HG02885 (cell line): Measurements from ENCODE around the gene MYBPH.

Experiments used
- ATAC-seq: cut with Tn5 transposase; IDR thresholded peaks from one replicate; pipeline ENCODE4 v1.9.1; 2021; ENCODE audit warnings: mild to moderate bottlenecking; ENCODE audit not compliant: unreplicated experiment, poor library complexity

Gene MYBPH

GRCh38 chr1:203168991-203169390 is 6.6 kb downstream of the MYBPH start:
- ATAC-seq = no peak

GRCh38 chr1:203168256-203168786 is 7.3 kb downstream of the MYBPH start:
- ATAC-seq = no peak

DNA sequence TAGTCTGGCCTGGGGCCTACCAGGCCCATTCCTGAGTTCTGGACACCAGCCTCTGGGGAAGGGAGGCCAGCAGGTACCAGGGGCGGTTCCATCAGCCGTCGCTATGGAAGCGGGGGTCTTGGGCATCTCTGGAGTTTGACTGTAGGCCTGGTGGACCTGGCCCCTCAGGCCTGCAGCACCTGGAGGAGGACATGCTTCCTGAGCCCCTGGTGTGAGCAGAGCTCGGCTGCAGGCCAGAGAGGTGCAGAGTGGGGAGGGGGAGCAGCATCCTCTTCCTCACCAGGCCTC is 7.8 kb downstream of the MYBPH start:
- ATAC-seq = no peak

DNA sequence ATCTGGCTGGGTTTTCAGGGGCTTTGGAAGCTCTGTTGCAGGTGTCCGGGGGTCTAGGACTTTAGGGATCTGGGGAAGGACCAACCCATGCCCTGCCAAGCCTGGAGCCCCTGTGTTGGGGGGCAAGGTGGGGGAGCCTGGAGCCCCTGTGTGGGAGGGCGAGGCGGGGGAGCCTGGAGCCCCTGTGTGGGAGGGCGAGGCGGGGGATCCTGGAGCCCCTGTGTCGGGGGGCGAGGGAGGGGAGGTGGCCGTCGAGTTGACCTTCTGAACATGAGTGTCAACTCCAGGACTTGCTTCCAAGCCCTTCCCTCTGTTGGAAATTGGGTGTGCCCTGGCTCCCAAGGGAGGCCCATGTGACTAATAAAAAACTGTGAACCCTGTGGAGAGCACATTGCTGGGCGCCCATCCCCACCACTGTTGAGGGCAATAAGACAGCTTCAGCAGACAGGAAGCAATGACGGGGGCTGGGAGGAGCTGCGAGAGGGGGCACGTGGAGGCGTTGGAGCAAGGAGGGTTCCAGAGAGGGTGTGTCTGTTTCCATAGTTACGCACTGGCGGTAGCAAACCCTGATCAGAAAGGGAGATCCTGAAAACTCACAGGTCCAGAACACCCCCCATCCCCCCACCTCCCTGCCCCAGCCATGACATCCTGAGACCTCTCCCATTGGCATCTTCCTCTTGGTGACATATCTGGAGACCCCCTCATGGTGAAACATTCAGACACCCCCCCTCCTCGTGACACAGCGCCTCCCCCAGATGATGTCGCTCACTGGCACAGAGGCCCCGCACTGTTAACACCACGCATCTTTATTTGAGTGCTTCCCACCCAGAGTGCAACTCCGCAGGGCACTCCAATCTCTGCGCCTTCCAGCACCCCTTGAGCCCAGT is 8.4 kb downstream of the MYBPH start:
- no peak for ATAC-seq

- no peak for ATAC-seq
These were observed 9.3 kb downstream of the MYBPH start for GRCh38 chr1:203166192-203166940.

GRCh38 chr1:203165800-203166161 is 9.8 kb downstream of the MYBPH start:
- ATAC-seq = no peak

DNA sequence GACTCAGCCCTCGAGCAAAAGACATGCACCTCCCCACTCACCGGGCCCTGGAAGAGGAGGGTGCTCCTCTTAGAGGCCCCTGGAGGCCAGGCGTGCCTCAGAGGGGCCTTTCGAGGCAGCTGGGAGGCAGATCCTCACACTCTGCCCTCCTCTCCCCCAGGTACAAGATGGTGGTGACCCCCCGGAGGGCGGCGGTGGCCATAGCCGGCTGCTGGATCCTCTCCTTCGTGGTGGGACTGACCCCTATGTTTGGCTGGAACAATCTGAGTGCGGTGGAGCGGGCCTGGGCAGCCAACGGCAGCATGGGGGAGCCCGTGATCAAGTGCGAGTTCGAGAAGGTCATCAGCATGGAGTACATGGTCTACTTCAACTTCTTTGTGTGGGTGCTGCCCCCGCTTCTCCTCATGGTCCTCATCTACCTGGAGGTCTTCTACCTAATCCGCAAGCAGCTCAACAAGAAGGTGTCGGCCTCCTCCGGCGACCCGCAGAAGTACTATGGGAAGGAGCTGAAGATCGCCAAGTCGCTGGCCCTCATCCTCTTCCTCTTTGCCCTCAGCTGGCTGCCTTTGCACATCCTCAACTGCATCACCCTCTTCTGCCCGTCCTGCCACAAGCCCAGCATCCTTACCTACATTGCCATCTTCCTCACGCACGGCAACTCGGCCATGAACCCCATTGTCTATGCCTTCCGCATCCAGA is 10.4 kb downstream of the MYBPH start:
- no peak for ATAC-seq

- ATAC-seq = no peak
These were observed 11.6 kb downstream of the MYBPH start for GRCh38 chr1:203163891-203164635.

DNA sequence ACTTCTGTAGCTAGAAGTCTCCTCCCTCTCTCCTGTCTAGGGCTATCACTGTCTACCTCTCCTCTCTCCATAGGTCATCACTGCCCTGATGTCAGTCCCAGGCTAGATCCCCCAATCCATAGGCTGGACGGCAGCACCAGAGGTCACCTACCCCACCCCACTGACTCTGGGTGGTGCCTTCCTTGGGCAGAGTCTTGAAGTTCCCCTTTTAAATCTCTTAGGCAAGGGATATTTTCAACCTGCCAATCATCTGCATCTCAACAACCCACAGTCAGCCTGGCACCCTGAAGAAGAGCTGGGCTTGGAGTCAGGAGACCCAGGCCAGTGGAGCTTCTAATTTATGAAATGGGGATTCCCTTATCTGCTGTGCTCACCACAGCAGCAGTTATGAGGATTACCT is 13.2 kb downstream of the MYBPH start:
- ATAC-seq = no peak

- no peak for ATAC-seq
These were observed 13.9 kb downstream of the MYBPH start for GRCh38 chr1:203161703-203162102.

GRCh38 chr1:203161175-203161574 is 14.5 kb downstream of the MYBPH start:
- ATAC-seq = no peak

DNA sequence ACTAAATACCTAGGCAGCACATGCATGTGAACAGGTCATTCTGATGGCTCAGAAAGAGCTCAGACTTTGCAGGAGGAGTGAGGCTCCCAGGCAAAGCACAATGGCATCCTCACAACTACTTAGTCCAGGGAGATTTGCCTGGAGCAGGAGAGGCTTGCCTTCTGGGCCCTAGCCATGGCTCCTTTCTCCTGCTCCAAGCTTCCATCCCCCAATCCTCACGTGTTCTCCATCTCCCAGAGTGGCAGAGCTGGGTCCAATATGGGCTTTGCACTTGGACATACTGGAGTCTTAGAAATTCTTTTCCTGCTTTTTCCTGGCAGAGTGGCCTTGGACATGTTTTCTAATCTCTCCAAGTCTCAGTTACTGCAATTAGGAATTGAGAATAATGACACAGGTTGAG is 15.8 kb downstream of the MYBPH start:
- no peak for ATAC-seq

DNA sequence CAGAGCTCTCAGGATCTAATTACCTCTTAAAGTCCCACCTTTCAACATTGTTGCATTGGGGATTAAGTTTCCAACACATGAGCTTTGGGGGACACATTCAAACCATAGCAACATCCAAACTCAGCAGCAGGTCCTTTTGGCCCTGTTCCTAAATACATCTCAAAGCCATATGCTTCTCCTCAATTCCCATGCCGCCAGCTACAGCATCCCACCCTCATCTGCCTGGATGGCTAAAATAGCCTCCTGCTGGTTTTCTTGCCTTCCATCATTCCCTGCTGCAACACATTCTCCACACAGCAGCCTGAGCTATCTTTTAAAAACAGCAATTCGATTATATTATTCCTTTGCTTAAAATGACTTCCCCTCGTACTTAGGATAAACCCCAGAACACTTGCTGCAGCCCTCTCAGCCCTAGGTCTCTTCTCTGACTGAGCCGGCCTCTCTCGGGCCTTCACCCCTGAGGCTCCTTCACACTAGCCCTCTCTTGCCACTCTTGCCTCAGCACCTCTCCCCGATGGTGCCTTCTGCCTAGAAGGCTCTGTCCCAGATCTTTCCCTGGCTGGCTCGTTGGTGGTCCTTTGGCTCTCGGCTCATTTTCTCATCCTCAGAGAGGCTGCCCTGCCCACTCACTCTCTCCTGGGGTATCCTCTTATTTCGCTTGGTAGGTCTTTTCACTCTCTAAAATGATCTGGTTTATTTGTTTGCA is 16.5 kb downstream of the MYBPH start:
- ATAC-seq = no peak

DNA sequence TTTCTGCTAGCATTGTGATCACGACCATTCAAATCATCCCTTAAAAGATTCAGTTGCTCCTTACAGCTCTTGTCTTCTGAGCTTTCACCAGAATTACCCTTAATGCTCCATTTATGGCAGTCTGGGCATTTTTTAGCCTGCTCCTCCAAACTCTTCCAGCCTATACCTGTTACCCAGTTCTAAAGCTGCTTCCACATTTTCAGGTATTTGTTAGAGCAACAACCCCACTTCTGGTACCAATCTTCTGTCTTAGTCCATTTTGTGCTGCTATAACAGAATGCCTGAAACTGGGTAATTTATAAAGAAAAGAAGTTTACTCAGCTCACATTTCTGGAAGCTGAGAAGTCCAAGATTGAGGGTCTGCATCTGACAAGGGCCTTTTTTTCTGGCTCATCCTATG is 17.2 kb downstream of the MYBPH start:
- ATAC-seq = no peak

DNA sequence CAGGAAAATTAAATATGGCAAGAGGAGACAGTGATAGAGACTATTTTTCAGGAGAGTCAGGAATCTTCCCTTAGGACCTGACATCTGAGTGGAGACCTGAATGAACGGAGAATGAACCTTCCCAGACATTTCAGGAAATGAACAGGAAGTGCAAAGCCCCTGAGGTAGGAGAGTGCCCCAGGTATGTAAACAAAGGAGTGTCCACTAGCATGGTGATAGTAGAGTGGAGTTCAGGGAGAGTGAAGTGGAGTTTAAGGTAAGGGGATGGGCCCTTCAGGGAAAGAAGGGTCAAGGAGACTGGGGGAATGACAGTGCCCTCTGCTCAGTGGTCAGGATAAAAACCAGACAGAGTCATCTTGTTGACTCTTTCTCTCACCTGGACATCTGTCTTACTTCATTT is 19.3 kb downstream of the MYBPH start:
- ATAC-seq = no peak

- no peak for ATAC-seq
These were observed 21.4 kb downstream of the MYBPH start for GRCh38 chr1:203153989-203154821.

- no peak for ATAC-seq
These were observed 22.3 kb downstream of the MYBPH start for GRCh38 chr1:203153051-203153988.
